ENCODE results near the gene ELP4. TPM values are rescaled to one million over a fixed set of nuclear protein-coding genes. Genes with fewer than 3 reads are reported as not detected.

Gene ELP4
- total RNA-seq, 6 experiments from 2014 or later: 7.3 to 16.4 (median 9.2) TPM

GRCh38 chr11:31646216-31646615 is 136.6 kb downstream of the ELP4 start:
- Histone ChIP-seq H3K4me3 (no peak overlapping the region), H3K27ac (no peak overlapping the region), H3K27me3 (no peaks in the 10 kb centered on the region), H3K9me3 (no peaks in the 10 kb centered on the region), H3K4me1 (no peaks in the 10 kb centered on the region), H3K36me3 (no peaks in the 10 kb centered on the region)
- ATAC-seq (no peak), DNase-seq (no peak)
- 85% methylated on average over 1 of the region's 1 CpG for WGBS (ENCODE audit: insufficient coverage, low coverage, low lambda C conversion rate, missing lambda C conversion rate)
- TF ChIP-seq POLR2A (IDR thresholded peaks at IDR 0.05) (no peak), CTCF (IDR thresholded peaks at IDR 0.05) (no peak)
- intact Hi-C loops (cut with DNase I): no loop called here

- ATAC-seq: no peak
- DNase-seq: no peak
- Histone ChIP-seq H3K36me3 (no peaks in the 10 kb centered on the region), H3K4me3 (no peak overlapping the region), H3K4me1 (no peaks in the 10 kb centered on the region), H3K27me3 (no peaks in the 10 kb centered on the region), H3K9me3 (no peaks in the 10 kb centered on the region), H3K27ac (no peak overlapping the region)
- no peak for TF ChIP-seq POLR2A (IDR thresholded peaks at IDR 0.05)
- no peak for TF ChIP-seq CTCF (IDR thresholded peaks at IDR 0.05)
- intact Hi-C loops (cut with DNase I): no loop called here
- WGBS (ENCODE audit: insufficient coverage, low coverage, low lambda C conversion rate, missing lambda C conversion rate): 90% methylated on average over 6 of the region's 6 CpGs
Measured at GRCh38 chr11:31649129-31649966, 139.8 kb downstream of the ELP4 start.

GRCh38 chr11:31651208-31651607 is 141.6 kb downstream of the ELP4 start:
- H3K9me3 ChIP-seq: no peaks in the 10 kb centered on the region
- intact Hi-C loops (cut with DNase I): no loop called here
- no peak overlapping the region for H3K4me3 ChIP-seq
- no peaks in the 10 kb centered on the region for H3K4me1 ChIP-seq
- H3K27me3 ChIP-seq: no peaks in the 10 kb centered on the region
- no peak for ATAC-seq
- TF ChIP-seq POLR2A (IDR thresholded peaks at IDR 0.05): no peak
- TF ChIP-seq CTCF (IDR thresholded peaks at IDR 0.05): no peak
- H3K36me3 ChIP-seq: no peaks in the 10 kb centered on the region
- no peak overlapping the region for H3K27ac ChIP-seq
- DNase-seq: no peak

GRCh38 chr11:31651822-31652221 is 142.3 kb downstream of the ELP4 start:
- intact Hi-C loops (cut with DNase I): no loop called here
- no peaks in the 10 kb centered on the region for H3K9me3 ChIP-seq
- 100% methylated on average over 2 of the region's 2 CpGs for WGBS (ENCODE audit: insufficient coverage, low coverage, low lambda C conversion rate, missing lambda C conversion rate)
- H3K27me3 ChIP-seq: no peaks in the 10 kb centered on the region
- TF ChIP-seq POLR2A (IDR thresholded peaks at IDR 0.05) (no peak), CTCF (IDR thresholded peaks at IDR 0.05) (no peak)
- H3K4me1 ChIP-seq: no peaks in the 10 kb centered on the region
- no peak for DNase-seq
- H3K27ac ChIP-seq: no peak overlapping the region
- H3K4me3 ChIP-seq: no peak overlapping the region
- ATAC-seq: no peak
- H3K36me3 ChIP-seq: no peaks in the 10 kb centered on the region
